ENCODE results near the gene GFOD2. TPM values are rescaled to one million over a fixed set of nuclear protein-coding genes. Genes with fewer than 3 reads are reported as not detected.

Gene GFOD2
- total RNA-seq, 1 experiment from 2014 or later = 19.0 TPM

- Mint-ChIP-seq H3K4me3 (ENCODE audit: unreplicated experiment) (peak overlapping the region; percentile 81), H3K36me3 (ENCODE audit: insufficient read depth, unreplicated experiment) (no peaks in the 10 kb centered on the region), H3K27me3 (ENCODE audit: insufficient read depth, unreplicated experiment) (no peaks in the 10 kb centered on the region), H3K27ac (ENCODE audit: low read depth, unreplicated experiment) (peak overlapping the region; percentile 96), H3K4me1 (ENCODE audit: insufficient read depth, unreplicated experiment) (peaks cover 41% of the 10 kb centered on the region), H3K9me3 (ENCODE audit: unreplicated experiment) (no peaks in the 10 kb centered on the region)
- DNase-seq (ENCODE audit: unreplicated experiment) = peak; percentile 11
- intact Hi-C loops (cut with micrococcal nuclease) = no loop called here
- no peak for TF ChIP-seq CTCF (IDR thresholded peaks at IDR 0.05; ENCODE audit: unreplicated experiment)
- POLR2A ChIA-PET = interaction anchor here (1.1 to 2.6 kb wide), 11 partner anchors 9 to 173 kb away, joined by 3 to 27 read pairs (median 6); partner anchors contain the start of genes ACD, CTCF, PARD6A and RANBP10
- CTCF ChIA-PET = interaction anchor here (1.7 kb wide), 1 partner anchor 199 kb away, joined by 7 read pairs; no protein-coding TSS in a partner anchor
- BruUV-seq (replicated peaks) = no TSS peak
Observed at GRCh38 chr16:67720236-67720635, 1.1 kb upstream of the GFOD2 start.

- ChIA-PET CTCF (interaction anchor here (0.5 to 1.7 kb wide), 8 partner anchors 7 to 241 kb away, joined by 3 to 7 read pairs (median 3); partner anchors contain the start of gene ATP6V0D1), POLR2A (interaction anchor here (0.5 to 2.6 kb wide), 26 partner anchors 9 to 558 kb away, joined by 3 to 27 read pairs (median 4); partner anchors contain the start of genes ACD, CTCF, DDX28 and DUS2)
- Mint-ChIP-seq H3K27ac (ENCODE audit: low read depth, unreplicated experiment) (peak overlapping the region; percentile 96), H3K36me3 (ENCODE audit: insufficient read depth, unreplicated experiment) (no peaks in the 10 kb centered on the region), H3K4me1 (ENCODE audit: insufficient read depth, unreplicated experiment) (peaks cover 41% of the 10 kb centered on the region), H3K27me3 (ENCODE audit: insufficient read depth, unreplicated experiment) (no peaks in the 10 kb centered on the region), H3K4me3 (ENCODE audit: unreplicated experiment) (peak overlapping the region; percentile 81), H3K9me3 (ENCODE audit: unreplicated experiment) (no peaks in the 10 kb centered on the region)
- intact Hi-C loops (cut with micrococcal nuclease) = loop anchor here (5.0 kb wide), 1 partner anchor 88 kb away; the partner anchor contains the start of genes RANBP10 and TSNAXIP1
- DNase-seq (ENCODE audit: unreplicated experiment) = peak; percentile 25
- TF ChIP-seq CTCF (IDR thresholded peaks at IDR 0.05; ENCODE audit: unreplicated experiment) = no peak
- TSS peak; percentile 95 for BruUV-seq (replicated peaks)
Observed at GRCh38 chr16:67719778-67720144, 645 bp upstream of the GFOD2 start.

GRCh38 chr16:67718668-67719047, 458 bp downstream of the GFOD2 start:
- intact Hi-C loops (cut with micrococcal nuclease) = loop anchor here (5.0 kb wide), 1 partner anchor 89 kb away; the partner anchor contains the start of genes RANBP10 and TSNAXIP1
- Mint-ChIP-seq H3K36me3 (ENCODE audit: insufficient read depth, unreplicated experiment) (no peaks in the 10 kb centered on the region), H3K27me3 (ENCODE audit: insufficient read depth, unreplicated experiment) (no peaks in the 10 kb centered on the region), H3K4me1 (ENCODE audit: insufficient read depth, unreplicated experiment) (peaks cover 37% of the 10 kb centered on the region), H3K27ac (ENCODE audit: low read depth, unreplicated experiment) (peak overlapping the region; percentile 96), H3K4me3 (ENCODE audit: unreplicated experiment) (peak overlapping the region; percentile 81), H3K9me3 (ENCODE audit: unreplicated experiment) (no peaks in the 10 kb centered on the region)
- CTCF ChIA-PET = interaction anchor here (0.7 to 2.0 kb wide), 7 partner anchors 48 to 458 kb away, joined by 3 to 7 read pairs (median 4); partner anchors contain the start of genes ATP6V0D1 and CTCF
- POLR2A ChIA-PET = interaction anchor here (0.6 to 2.6 kb wide), 22 partner anchors 11 to 1790 kb away, joined by 3 to 27 read pairs (median 4); partner anchors contain the start of genes ACD, CENPT, DDX28 and DUS2
- no TSS peak for BruUV-seq (replicated peaks)
- no peak for TF ChIP-seq CTCF (IDR thresholded peaks at IDR 0.05; ENCODE audit: unreplicated experiment)
- peak; percentile 5 for DNase-seq (ENCODE audit: unreplicated experiment)

GRCh38 chr16:67716097-67716496, 3.0 kb downstream of the GFOD2 start:
- H3K27ac Mint-ChIP-seq (ENCODE audit: low read depth, unreplicated experiment) = no peak overlapping the region
- peaks cover 36% of the 10 kb centered on the region for H3K4me1 Mint-ChIP-seq (ENCODE audit: insufficient read depth, unreplicated experiment)
- H3K4me3 Mint-ChIP-seq (ENCODE audit: unreplicated experiment) = no peak overlapping the region
- ChIA-PET POLR2A (no interaction called here), CTCF (interaction anchor here (1.2 to 1.9 kb wide), 2 partner anchors 44 to 194 kb away, joined by 4 read pairs; no protein-coding TSS in a partner anchor)
- no peaks in the 10 kb centered on the region for H3K9me3 Mint-ChIP-seq (ENCODE audit: unreplicated experiment)
- DNase-seq (ENCODE audit: unreplicated experiment) = no peak
- no peaks in the 10 kb centered on the region for H3K27me3 Mint-ChIP-seq (ENCODE audit: insufficient read depth, unreplicated experiment)
- no peaks in the 10 kb centered on the region for H3K36me3 Mint-ChIP-seq (ENCODE audit: insufficient read depth, unreplicated experiment)
- intact Hi-C loops (cut with micrococcal nuclease) = loop anchor here (5.0 kb wide), 1 partner anchor 91 kb away; the partner anchor contains the start of genes RANBP10 and TSNAXIP1
- BruUV-seq (replicated peaks) = no TSS peak
- TF ChIP-seq CTCF (IDR thresholded peaks at IDR 0.05; ENCODE audit: unreplicated experiment) = no peak
